ENCODE data around the gene PRPF18. TPM values are rescaled to one million over a fixed set of nuclear protein-coding genes. Genes with fewer than 3 reads are reported as not detected.

Gene PRPF18
- total RNA-seq, 1 donor from 2014 or later, result 21.0 TPM

GRCh38 chr10:13644866-13645265 lies 58.1 kb downstream of the PRPF18 start:
- no peak overlapping the region for H3K4me2 ChIP-seq (ENCODE audit: low read length)
- H3K36me3 Mint-ChIP-seq (ENCODE audit: low read depth, unreplicated experiment), result peaks cover 62% of the 10 kb centered on the region
- DNase-seq (ENCODE audit: low read depth) (no peak), FAIRE-seq (no peak)
- no peak overlapping the region for H3K4me3 Mint-ChIP-seq (ENCODE audit: unreplicated experiment)
- no peaks in the 10 kb centered on the region for H3K79me2 ChIP-seq (ENCODE audit: insufficient read depth, low read length)
- H3K27ac Mint-ChIP-seq (ENCODE audit: unreplicated experiment), result no peak overlapping the region
- no peak for TF ChIP-seq CTCF (IDR thresholded peaks at IDR 0.05; ENCODE audit: insufficient read depth, low read depth, low read length)
- no peak for TF ChIP-seq EZH2 (IDR thresholded peaks at IDR 0.05; ENCODE audit: insufficient read depth, low read length)
- H3K9me3 Mint-ChIP-seq (ENCODE audit: unreplicated experiment), result peaks cover 21% of the 10 kb centered on the region
- H3K27me3 Mint-ChIP-seq (ENCODE audit: low read depth, unreplicated experiment), result no peaks in the 10 kb centered on the region
- peaks cover 52% of the 10 kb centered on the region for H3K36me3 ChIP-seq (ENCODE audit: insufficient read depth, low read length)
- H3K4me1 Mint-ChIP-seq (ENCODE audit: low read depth, unreplicated experiment), result peaks cover 5% of the 10 kb centered on the region
- H3K27me3 ChIP-seq (ENCODE audit: insufficient read depth, low read length), result no peaks in the 10 kb centered on the region
- no peak overlapping the region for H2AFZ ChIP-seq (ENCODE audit: low read depth, low read length)
- H3K4me1 ChIP-seq (ENCODE audit: insufficient read depth, low read length), result no peaks in the 10 kb centered on the region
- H3K9me3 ChIP-seq (ENCODE audit: insufficient read depth, low read depth, low read length), result no peaks in the 10 kb centered on the region
- no peak overlapping the region for H3K4me3 ChIP-seq (ENCODE audit: insufficient read depth, low read depth, low read length)
- no peak overlapping the region for H3K27ac ChIP-seq (ENCODE audit: low read depth, low read length)
- H3K9ac ChIP-seq (ENCODE audit: low read length), result no peak overlapping the region
- H4K20me1 ChIP-seq (ENCODE audit: insufficient read depth, low read length), result peaks cover 37% of the 10 kb centered on the region

- no peaks in the 10 kb centered on the region for H3K27me3 Mint-ChIP-seq (ENCODE audit: low read depth, unreplicated experiment)
- Histone ChIP-seq H3K4me3 (ENCODE audit: insufficient read depth, low read depth, low read length) (no peak overlapping the region), H3K4me1 (ENCODE audit: insufficient read depth, low read length) (no peaks in the 10 kb centered on the region), H3K9me3 (ENCODE audit: insufficient read depth, low read depth, low read length) (no peaks in the 10 kb centered on the region), H3K4me2 (ENCODE audit: low read length) (no peak overlapping the region), H2AFZ (ENCODE audit: low read depth, low read length) (no peak overlapping the region), H4K20me1 (ENCODE audit: insufficient read depth, low read length) (peaks cover 68% of the 10 kb centered on the region), H3K79me2 (ENCODE audit: insufficient read depth, low read length) (peaks cover 5% of the 10 kb centered on the region), H3K36me3 (ENCODE audit: insufficient read depth, low read length) (peaks cover 83% of the 10 kb centered on the region), H3K27ac (ENCODE audit: low read depth, low read length) (no peak overlapping the region), H3K9ac (ENCODE audit: low read length) (no peak overlapping the region), H3K27me3 (ENCODE audit: insufficient read depth, low read length) (no peaks in the 10 kb centered on the region)
- no peak overlapping the region for H3K27ac Mint-ChIP-seq (ENCODE audit: unreplicated experiment)
- peaks cover 4% of the 10 kb centered on the region for H3K9me3 Mint-ChIP-seq (ENCODE audit: unreplicated experiment)
- peaks cover 39% of the 10 kb centered on the region for H3K36me3 Mint-ChIP-seq (ENCODE audit: low read depth, unreplicated experiment)
- DNase-seq (ENCODE audit: low read depth), result no peak
- no peak overlapping the region for H3K4me3 Mint-ChIP-seq (ENCODE audit: unreplicated experiment)
- TF ChIP-seq CTCF (IDR thresholded peaks at IDR 0.05; ENCODE audit: insufficient read depth, low read depth, low read length), result no peak
- TF ChIP-seq EZH2 (IDR thresholded peaks at IDR 0.05; ENCODE audit: insufficient read depth, low read length), result no peak
- H3K4me1 Mint-ChIP-seq (ENCODE audit: low read depth, unreplicated experiment), result peaks cover 26% of the 10 kb centered on the region
- no peak for FAIRE-seq
Measured at GRCh38 chr10:13648425-13648824, 61.7 kb downstream of the PRPF18 start.

- peaks cover 42% of the 10 kb centered on the region for H3K36me3 Mint-ChIP-seq (ENCODE audit: low read depth, unreplicated experiment)
- Histone ChIP-seq H3K27me3 (ENCODE audit: insufficient read depth, low read length) (no peaks in the 10 kb centered on the region), H3K9me3 (ENCODE audit: insufficient read depth, low read depth, low read length) (no peaks in the 10 kb centered on the region), H3K4me1 (ENCODE audit: insufficient read depth, low read length) (no peaks in the 10 kb centered on the region), H3K79me2 (ENCODE audit: insufficient read depth, low read length) (peaks cover 14% of the 10 kb centered on the region), H3K4me3 (ENCODE audit: insufficient read depth, low read depth, low read length) (no peak overlapping the region), H3K4me2 (ENCODE audit: low read length) (no peak overlapping the region), H3K9ac (ENCODE audit: low read length) (no peak overlapping the region), H3K36me3 (ENCODE audit: insufficient read depth, low read length) (peaks cover 94% of the 10 kb centered on the region), H2AFZ (ENCODE audit: low read depth, low read length) (no peak overlapping the region), H3K27ac (ENCODE audit: low read depth, low read length) (no peak overlapping the region), H4K20me1 (ENCODE audit: insufficient read depth, low read length) (peaks cover 81% of the 10 kb centered on the region)
- no peaks in the 10 kb centered on the region for H3K27me3 Mint-ChIP-seq (ENCODE audit: low read depth, unreplicated experiment)
- no peak overlapping the region for H3K4me3 Mint-ChIP-seq (ENCODE audit: unreplicated experiment)
- TF ChIP-seq EZH2 (IDR thresholded peaks at IDR 0.05; ENCODE audit: insufficient read depth, low read length) (no peak), CTCF (IDR thresholded peaks at IDR 0.05; ENCODE audit: insufficient read depth, low read depth, low read length) (no peak)
- peaks cover 26% of the 10 kb centered on the region for H3K4me1 Mint-ChIP-seq (ENCODE audit: low read depth, unreplicated experiment)
- H3K9me3 Mint-ChIP-seq (ENCODE audit: unreplicated experiment), result peaks cover 1% of the 10 kb centered on the region
- DNase-seq (ENCODE audit: low read depth) (no peak), FAIRE-seq (no peak)
- no peak overlapping the region for H3K27ac Mint-ChIP-seq (ENCODE audit: unreplicated experiment)
Measured at GRCh38 chr10:13649844-13650520, 63.2 kb downstream of the PRPF18 start.

Data from astrocyte (in vitro differentiated cells and primary cell).